ENCODE measurements around the gene TJAP1. TPM values are rescaled to one million over a fixed set of nuclear protein-coding genes. Genes with fewer than 3 reads are reported as not detected.
"Not testable (repeated sequence)": the region's sequence is repeated elsewhere in the genome, so short reads cannot be mapped to it uniquely, and the experiment has no call there.

TJAP1 gene
- total RNA-seq, 2 donors from 2014 or later = 68.6 to 77.2 TPM

GRCh38 chr6:43457643-43458042 lies 19.7 kb upstream of the TJAP1 start:
- H3K27me3 Mint-ChIP-seq (ENCODE audit: low read depth) = peaks cover 31% of the 10 kb centered on the region
- H3K9me3 Mint-ChIP-seq = no peaks in the 10 kb centered on the region
- DNase-seq (no peak), ATAC-seq (replicated peaks in 1 of 2) (no peak)
- H3K36me3 Mint-ChIP-seq (ENCODE audit: insufficient read depth in 2 of 2) = peaks cover 4 to 5% of the 10 kb centered on the region in 2 donors
- no peak overlapping the region for H3K27ac Mint-ChIP-seq
- H3K4me1 Mint-ChIP-seq (ENCODE audit: low read depth) = peaks cover 17% of the 10 kb centered on the region
- H3K4me3 Mint-ChIP-seq = no peak overlapping the region

GRCh38 chr6:43458154-43458553 lies 19.2 kb upstream of the TJAP1 start:
- not testable (repeated sequence) for H3K4me3 Mint-ChIP-seq
- peaks cover 36% of the 10 kb centered on the region for H3K27me3 Mint-ChIP-seq (ENCODE audit: low read depth)

GRCh38 chr6:43459535-43459934 lies 17.8 kb upstream of the TJAP1 start:
- H3K4me3 Mint-ChIP-seq = no peak overlapping the region
- H3K4me1 Mint-ChIP-seq (ENCODE audit: low read depth) = peaks cover 9% of the 10 kb centered on the region
- no peak overlapping the region for H3K27ac Mint-ChIP-seq
- H3K27me3 Mint-ChIP-seq (ENCODE audit: low read depth) = peaks cover 40% of the 10 kb centered on the region
- DNase-seq (no peak), ATAC-seq (replicated peaks in 1 of 2) (no peak)
- H3K36me3 Mint-ChIP-seq (ENCODE audit: insufficient read depth in 2 of 2) = peaks cover 4 to 5% of the 10 kb centered on the region in 2 donors
- H3K9me3 Mint-ChIP-seq = no peaks in the 10 kb centered on the region

More at GRCh38 chr6:43458154-43458553, 19.2 kb upstream of the TJAP1 start:
- H3K36me3 Mint-ChIP-seq (ENCODE audit: insufficient read depth in 2 of 2); DNase-seq; ATAC-seq (replicated peaks in 1 of 2); H3K9me3 Mint-ChIP-seq; H3K27ac Mint-ChIP-seq: not testable (repeated sequence)
- H3K4me1 Mint-ChIP-seq (ENCODE audit: low read depth) = peaks cover 17% of the 10 kb centered on the region

- DNase-seq (no peak), ATAC-seq (replicated peaks in 1 of 2) (no peak)
- H3K4me1 Mint-ChIP-seq (ENCODE audit: low read depth) = peaks cover 9% of the 10 kb centered on the region
These were observed 17.3 kb upstream of the TJAP1 start for GRCh38 chr6:43460032-43460431.

GRCh38 chr6:43461936-43462335 lies 15.4 kb upstream of the TJAP1 start:
- peaks cover 36% of the 10 kb centered on the region for H3K27me3 Mint-ChIP-seq (ENCODE audit: low read depth)
- H3K27ac Mint-ChIP-seq = no peak overlapping the region
- DNase-seq = no peak
- no peak overlapping the region for H3K4me3 Mint-ChIP-seq
- ATAC-seq (replicated peaks in 1 of 2) = no peak
- H3K36me3 Mint-ChIP-seq (ENCODE audit: insufficient read depth in 2 of 2) = no peaks in the 10 kb centered on the region
- no peaks in the 10 kb centered on the region for H3K4me1 Mint-ChIP-seq (ENCODE audit: low read depth)
- H3K9me3 Mint-ChIP-seq = no peaks in the 10 kb centered on the region

More at GRCh38 chr6:43460032-43460431, 17.3 kb upstream of the TJAP1 start:
- no peak overlapping the region for H3K4me3 Mint-ChIP-seq
- peaks cover 40% of the 10 kb centered on the region for H3K27me3 Mint-ChIP-seq (ENCODE audit: low read depth)
- no peaks in the 10 kb centered on the region for H3K9me3 Mint-ChIP-seq
- no peak overlapping the region for H3K27ac Mint-ChIP-seq
- H3K36me3 Mint-ChIP-seq (ENCODE audit: insufficient read depth in 2 of 2) = peaks cover 4 to 5% of the 10 kb centered on the region in 2 donors

GRCh38 chr6:43464337-43464736 lies 13.0 kb upstream of the TJAP1 start:
- ATAC-seq (replicated peaks in 1 of 2) = no peak
- no peak overlapping the region for H3K4me3 Mint-ChIP-seq
- no peak for DNase-seq
- peaks cover 49% of the 10 kb centered on the region for H3K27me3 Mint-ChIP-seq (ENCODE audit: low read depth)
- H3K4me1 Mint-ChIP-seq (ENCODE audit: low read depth) = no peaks in the 10 kb centered on the region
- no peaks in the 10 kb centered on the region for H3K9me3 Mint-ChIP-seq
- H3K36me3 Mint-ChIP-seq (ENCODE audit: insufficient read depth in 2 of 2) = no peaks in the 10 kb centered on the region
- no peak overlapping the region for H3K27ac Mint-ChIP-seq

- ATAC-seq (replicated peaks in 1 of 2) (peak; percentile 41 to 53), DNase-seq (no peak)
- no peaks in the 10 kb centered on the region for H3K9me3 Mint-ChIP-seq
- H3K4me3 Mint-ChIP-seq = no peak overlapping the region
- H3K27ac Mint-ChIP-seq = no peak overlapping the region
- H3K36me3 Mint-ChIP-seq (ENCODE audit: insufficient read depth in 2 of 2) = no peaks in the 10 kb centered on the region
- no peaks in the 10 kb centered on the region for H3K4me1 Mint-ChIP-seq (ENCODE audit: low read depth)
- H3K27me3 Mint-ChIP-seq (ENCODE audit: low read depth) = peaks cover 42% of the 10 kb centered on the region
These were observed 11.4 kb upstream of the TJAP1 start for GRCh38 chr6:43465948-43466347.

GRCh38 chr6:43467265-43467664 lies 10.1 kb upstream of the TJAP1 start:
- not testable (repeated sequence) for DNase-seq; H3K27ac Mint-ChIP-seq; H3K4me3 Mint-ChIP-seq; H3K4me1 Mint-ChIP-seq (ENCODE audit: low read depth); H3K9me3 Mint-ChIP-seq; H3K36me3 Mint-ChIP-seq (ENCODE audit: insufficient read depth in 2 of 2); ATAC-seq (replicated peaks in 1 of 2)
- H3K27me3 Mint-ChIP-seq (ENCODE audit: low read depth) = peaks cover 37% of the 10 kb centered on the region

GRCh38 chr6:43467752-43468151 lies 9.6 kb upstream of the TJAP1 start:
- Mint-ChIP-seq H3K4me1 (ENCODE audit: low read depth) (no peaks in the 10 kb centered on the region), H3K9me3 (no peaks in the 10 kb centered on the region), H3K4me3 (no peak overlapping the region), H3K27ac (no peak overlapping the region), H3K36me3 (ENCODE audit: insufficient read depth in 2 of 2) (no peaks in the 10 kb centered on the region), H3K27me3 (ENCODE audit: low read depth) (peaks cover 32% of the 10 kb centered on the region)
- ATAC-seq (replicated peaks in 1 of 2) (no peak), DNase-seq (no peak)

- Mint-ChIP-seq H3K27me3 (ENCODE audit: low read depth) (peaks cover 28% of the 10 kb centered on the region), H3K36me3 (ENCODE audit: insufficient read depth in 2 of 2) (no peaks in the 10 kb centered on the region), H3K4me3 (no peak overlapping the region), H3K27ac (no peak overlapping the region), H3K9me3 (no peaks in the 10 kb centered on the region), H3K4me1 (ENCODE audit: low read depth) (no peaks in the 10 kb centered on the region)
- DNase-seq (no peak), ATAC-seq (replicated peaks in 1 of 2) (no peak)
These were observed 9.1 kb upstream of the TJAP1 start for GRCh38 chr6:43468240-43468639.

GRCh38 chr6:43468748-43469681 lies 8.4 kb upstream of the TJAP1 start:
- peaks cover 25% of the 10 kb centered on the region for H3K27me3 Mint-ChIP-seq (ENCODE audit: low read depth)
- no peaks in the 10 kb centered on the region for H3K4me1 Mint-ChIP-seq (ENCODE audit: low read depth)
- no peaks in the 10 kb centered on the region for H3K36me3 Mint-ChIP-seq (ENCODE audit: insufficient read depth in 2 of 2)
- H3K4me3 Mint-ChIP-seq = no peak overlapping the region
- no peaks in the 10 kb centered on the region for H3K9me3 Mint-ChIP-seq
- ATAC-seq (replicated peaks in 1 of 2) (no peak), DNase-seq (no peak)
- no peak overlapping the region for H3K27ac Mint-ChIP-seq

GRCh38 chr6:43469947-43470346 lies 7.4 kb upstream of the TJAP1 start:
- Mint-ChIP-seq H3K36me3 (ENCODE audit: insufficient read depth in 2 of 2) (no peaks in the 10 kb centered on the region), H3K4me3 (no peak overlapping the region), H3K4me1 (ENCODE audit: low read depth) (no peaks in the 10 kb centered on the region), H3K27me3 (ENCODE audit: low read depth) (peaks cover 25% of the 10 kb centered on the region), H3K27ac (no peak overlapping the region), H3K9me3 (no peaks in the 10 kb centered on the region)
- ATAC-seq (replicated peaks in 1 of 2) (peak; percentile 27 to 72), DNase-seq (no peak)

- Mint-ChIP-seq H3K27ac (no peak overlapping the region), H3K4me3 (no peak overlapping the region), H3K9me3 (no peaks in the 10 kb centered on the region), H3K4me1 (ENCODE audit: low read depth) (peaks cover under 1% of the 10 kb centered on the region), H3K36me3 (ENCODE audit: insufficient read depth in 2 of 2) (no peaks in the 10 kb centered on the region), H3K27me3 (ENCODE audit: low read depth) (peaks cover 19% of the 10 kb centered on the region)
- no peak for DNase-seq
- no peak for ATAC-seq (replicated peaks in 1 of 2)
These were observed 6.0 kb upstream of the TJAP1 start for GRCh38 chr6:43471399-43471798.

GRCh38 chr6:43472515-43472914 lies 4.9 kb upstream of the TJAP1 start:
- H3K9me3 Mint-ChIP-seq = no peaks in the 10 kb centered on the region
- H3K27me3 Mint-ChIP-seq (ENCODE audit: low read depth) = peaks cover 12% of the 10 kb centered on the region
- no peak for DNase-seq
- no peak overlapping the region for H3K27ac Mint-ChIP-seq
- no peak overlapping the region for H3K4me3 Mint-ChIP-seq
- peaks cover 11% of the 10 kb centered on the region for H3K4me1 Mint-ChIP-seq (ENCODE audit: low read depth)
- ATAC-seq (replicated peaks in 1 of 2) = no peak
- H3K36me3 Mint-ChIP-seq (ENCODE audit: insufficient read depth in 2 of 2) = no peaks in the 10 kb centered on the region
